Measurements from ENCODE around the gene HOXB3. TPM values are rescaled to one million over a fixed set of nuclear protein-coding genes. Genes with fewer than 3 reads are reported as not detected.

HOXB3 gene
- total and polyA plus RNA-seq, 2 of the 4 experiments (the other 2 are of a cell fraction) = 6.3 to 59.6 TPM

DNA sequence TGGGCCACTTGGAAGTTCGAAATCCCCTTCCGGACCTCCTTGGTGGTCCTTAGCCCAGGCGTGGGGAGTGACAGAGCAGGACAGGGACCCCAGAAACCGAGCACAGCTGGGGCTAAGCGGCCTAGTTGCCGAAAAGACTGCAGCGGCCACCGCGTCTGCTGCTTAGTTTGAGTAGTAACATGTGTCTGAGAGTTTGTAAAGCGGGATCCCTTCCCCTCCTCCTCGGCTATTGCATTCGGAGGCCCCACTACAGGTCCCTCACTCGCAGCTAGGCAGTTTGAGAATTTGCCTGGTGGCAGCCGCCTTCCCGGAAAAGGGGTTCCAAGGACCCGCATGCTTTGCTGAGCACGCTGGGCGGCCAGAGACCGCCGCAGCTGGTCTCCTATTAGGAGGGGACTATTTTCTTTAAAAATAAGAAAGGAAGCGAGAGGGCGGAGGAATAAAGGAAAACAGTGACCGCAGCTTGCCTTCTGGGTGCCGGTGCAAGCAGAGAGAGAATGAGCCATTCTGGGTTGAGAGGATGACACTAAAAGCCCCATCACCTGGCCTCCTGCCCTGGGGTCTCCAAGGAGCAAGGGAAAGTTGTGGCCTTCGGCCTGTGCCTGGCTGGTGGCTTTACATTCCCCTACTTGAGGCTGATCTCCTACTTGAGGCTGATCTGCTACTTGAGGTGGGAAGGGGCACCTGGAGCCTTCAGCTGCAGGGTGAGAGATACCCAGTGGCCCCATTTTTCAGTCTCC is 4.7 kb upstream of the HOXB3 start:
- DNase-seq (peak; percentile 63), ATAC-seq (ENCODE audit: low read depth) (no peak)
- peak overlapping the region; percentile 36; the same call in 1 of the 3 replicates for H2BK15ac ChIP-seq (ENCODE audit: low read depth, low read length)
- peak overlapping the region; percentile 27 for H3K4me3 ChIP-seq (ENCODE audit: insufficient read depth, low read depth, low read length)
- peaks cover 14% of the 10 kb centered on the region; the same call in 1 of the 2 replicates for H3K36me3 ChIP-seq (ENCODE audit: control insufficient read depth, insufficient read depth, low read length)
- peak overlapping the region; percentile 79 for H2BK120ac ChIP-seq (ENCODE audit: low read depth, low read length)
- H2AK5ac ChIP-seq (ENCODE audit: low read depth, low read length) = peak overlapping the region; percentile 63
- intact Hi-C loops (cut with micrococcal nuclease) = no loop called here
- H3K4me2 ChIP-seq (ENCODE audit: low read depth, low read length) = peak overlapping the region; percentile 83
- peak overlapping the region; percentile 98 for H3K23ac ChIP-seq (ENCODE audit: low read depth, low read length)
- H2AFZ ChIP-seq (replicated peaks; ENCODE audit: low read length, poor library complexity) = peak overlapping the region; percentile 78
- peak overlapping the region; percentile 58 for H3K18ac ChIP-seq (ENCODE audit: low read depth, low read length)
- H3K27ac ChIP-seq (ENCODE audit: insufficient read depth, low read length) = peak overlapping the region; percentile 96
- CTCF ChIA-PET = interaction anchor here (0.5 to 0.6 kb wide), 2 partner anchors 15 to 38 kb away, joined by 4 read pairs; no protein-coding TSS in a partner anchor
- no TSS peak for BruUV-seq (replicated peaks)
- peak overlapping the region; percentile 91 for H3K4ac ChIP-seq (ENCODE audit: low read depth, low read length)
- H4K5ac ChIP-seq (ENCODE audit: low read depth, low read length) = peak overlapping the region; percentile 78
- H3K4me1 ChIP-seq (ENCODE audit: control insufficient read depth, insufficient read depth, low read length) = peaks cover 12% of the 10 kb centered on the region
- H3K9me1 ChIP-seq (ENCODE audit: insufficient read depth, low read length) = 0 out of 2 replicates have a peak, but pooled peaks cover 2% of the 10 kb centered on the region
- peak overlapping the region; percentile 95 for H2BK5ac ChIP-seq (ENCODE audit: low read depth, low read length, poor library complexity, severe bottlenecking)
- peaks cover 7% of the 10 kb centered on the region; the same call in 1 of the 2 replicates for H4K20me1 ChIP-seq (ENCODE audit: insufficient read depth, low read length)
- H3K27me3 ChIP-seq (ENCODE audit: control insufficient read depth, insufficient read depth, low read length) = no peaks in the 10 kb centered on the region
- TF ChIP-seq MAFK (IDR thresholded peaks at IDR 0.05; ENCODE audit: low read depth, low read length) (no peak), CEBPB (IDR thresholded peaks at IDR 0.05; ENCODE audit: low read depth, low read length) (no peak), FOS (IDR thresholded peaks at IDR 0.05; ENCODE audit: low read depth, low read length) (no peak), RCOR1 (IDR thresholded peaks at IDR 0.05; ENCODE audit: insufficient replicate concordance, low read length) (no peak), MXI1 (IDR thresholded peaks at IDR 0.05; ENCODE audit: borderline replicate concordance, low read depth, low read length) (no peak), BHLHE40 (IDR thresholded peaks at IDR 0.05; ENCODE audit: low read depth, low read length) (no peak), MAZ (IDR thresholded peaks at IDR 0.05; ENCODE audit: borderline replicate concordance, low read depth, low read length) (no peak)
- TF ChIP-seq, protein P1, sequence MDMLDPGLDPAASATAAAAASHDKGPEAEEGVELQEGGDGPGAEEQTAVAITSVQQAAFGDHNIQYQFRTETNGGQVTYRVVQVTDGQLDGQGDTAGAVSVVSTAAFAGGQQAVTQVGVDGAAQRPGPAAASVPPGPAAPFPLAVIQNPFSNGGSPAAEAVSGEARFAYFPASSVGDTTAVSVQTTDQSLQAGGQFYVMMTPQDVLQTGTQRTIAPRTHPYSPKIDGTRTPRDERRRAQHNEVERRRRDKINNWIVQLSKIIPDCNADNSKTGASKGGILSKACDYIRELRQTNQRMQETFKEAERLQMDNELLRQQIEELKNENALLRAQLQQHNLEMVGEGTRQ (IDR thresholded peaks at IDR 0.05; ENCODE audit: low read depth, low read length) = no peak
- peak overlapping the region; percentile 69 for H3K14ac ChIP-seq (replicated peaks; ENCODE audit: low read depth, low read length)
- peak overlapping the region; percentile 96 for H3K56ac ChIP-seq (ENCODE audit: extremely low read depth, insufficient read depth, low read length)
- in situ Hi-C loops (cut with MboI; ENCODE audit: low sequenced_read_pairs) = loop anchor here (5.0 to 10.0 kb wide), 2 partner anchors 257 to 570 kb away; no protein-coding TSS in a partner anchor
- no peaks in the 10 kb centered on the region for H3K9me3 ChIP-seq (ENCODE audit: control insufficient read depth, insufficient read depth, low read length)
- WGBS, 2 experiments (ENCODE audit: extremely low coverage in 2 of 2, insufficient read length in 1 of 2) = 0% methylated on average over 4 of the region's 25 CpGs; no CpG with 5 or more reads in 1 of the 2 experiments
- peak overlapping the region; percentile 82 for H3K9ac ChIP-seq (ENCODE audit: low read depth, low read length)
- dilution Hi-C loops (cut with HindIII; ENCODE audit: low sequenced_read_pairs, unreplicated experiment) = no loop called here
- peak overlapping the region; percentile 38 for H2AK9ac ChIP-seq (replicated peaks; ENCODE audit: low read depth, low read length, poor library complexity)
- peak overlapping the region; percentile 81 to 90 for H4K8ac ChIP-seq (ENCODE audit: low read depth in 2 of 2, low read length in 2 of 2)
- POLR2A ChIA-PET (ENCODE audit: unreplicated experiment) = interaction anchor here (0.6 to 3.1 kb wide), 6 partner anchors 15 to 259 kb away, joined by 3 to 25 read pairs (median 8); no protein-coding TSS in a partner anchor
- peak overlapping the region; percentile 93 for H4K91ac ChIP-seq (ENCODE audit: insufficient read depth, low read depth, low read length)
- peaks cover 14 to 16% of the 10 kb centered on the region in 2 experiments; a peak in 3 of 4 replicates for H3K79me1 ChIP-seq (ENCODE audit: low read depth in 1 of 2, low read length in 2 of 2)
- peak overlapping the region; percentile 53 for H2BK20ac ChIP-seq (ENCODE audit: low read depth, low read length)
